GM11168 (cell line): ENCODE measurements around the gene MLLT10.

Experiments
- in situ Hi-C: fragments of 300-500 bp; cut with MboI; formaldehyde crosslinking; loops from one replicate; pipeline ENCODE4 v1.12.0; 2022; ENCODE audit warnings: low sequenced_read_pairs; ENCODE audit not compliant: unreplicated experiment

MLLT10 gene

DNA sequence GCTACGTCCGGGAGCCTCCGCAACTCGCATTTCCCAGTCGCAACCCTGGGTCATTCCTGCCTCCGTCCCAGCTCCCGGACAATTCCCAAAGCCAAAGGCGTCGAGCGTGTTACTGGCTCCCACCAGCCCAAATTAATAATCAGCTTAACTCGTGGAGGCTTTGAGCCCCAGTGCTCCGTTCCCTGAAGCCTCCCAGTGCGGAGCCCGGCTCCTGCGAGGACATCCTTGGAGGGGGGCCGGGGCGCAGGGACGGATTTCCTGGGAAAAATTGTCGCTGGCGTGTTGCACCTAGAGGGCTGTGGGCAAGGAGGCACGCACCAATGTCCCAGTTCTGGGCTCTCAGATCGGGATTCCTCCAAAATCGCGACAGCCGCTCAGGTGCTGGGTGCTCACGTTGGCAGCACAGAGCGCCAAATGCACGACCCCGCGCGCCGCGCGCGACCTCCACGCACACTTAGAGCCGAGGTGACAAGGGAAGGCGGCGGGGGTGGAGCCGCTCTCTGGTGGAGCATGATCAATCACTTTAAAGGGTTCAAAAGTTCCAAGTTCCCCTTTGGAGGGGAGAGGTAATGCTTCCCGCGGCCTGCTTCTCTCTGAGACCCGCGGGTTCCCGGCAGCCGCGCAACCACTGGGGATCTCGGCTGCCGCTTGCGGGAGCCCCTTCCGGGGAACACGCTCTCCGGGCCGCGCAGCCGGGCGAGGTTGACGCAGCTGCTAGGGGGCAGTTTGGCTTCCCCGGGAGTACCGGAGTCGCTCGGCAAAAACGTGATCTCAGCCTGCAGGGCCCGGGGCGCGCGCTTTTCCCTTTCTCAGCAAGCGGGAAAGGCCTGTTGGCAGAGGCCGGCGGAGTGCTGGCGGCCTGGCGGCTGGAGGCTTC, 34.1 kb upstream of the MLLT10 start:
- in situ Hi-C loops: loop anchor here (10.0 kb wide), 2 partner anchors 225 to 465 kb away; no protein-coding TSS in a partner anchor

DNA sequence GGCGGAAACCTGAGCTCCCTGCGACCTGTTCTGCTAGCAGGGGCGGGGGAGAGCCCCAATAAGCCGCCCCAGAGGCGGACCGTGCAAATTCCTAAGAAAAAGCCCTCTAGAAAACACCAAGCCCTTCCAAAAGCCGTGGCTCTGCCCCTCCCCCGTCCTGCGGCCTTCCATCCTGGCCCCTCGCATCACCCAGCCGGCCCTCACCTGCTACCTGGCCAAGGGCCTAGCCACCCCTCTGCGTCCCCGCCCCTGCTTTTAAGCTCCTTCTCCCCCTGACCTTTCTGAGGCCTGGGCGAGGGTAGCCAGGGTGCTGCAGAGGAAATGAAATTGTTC, 33.5 kb upstream of the MLLT10 start:
- in situ Hi-C loops: no loop called here

DNA sequence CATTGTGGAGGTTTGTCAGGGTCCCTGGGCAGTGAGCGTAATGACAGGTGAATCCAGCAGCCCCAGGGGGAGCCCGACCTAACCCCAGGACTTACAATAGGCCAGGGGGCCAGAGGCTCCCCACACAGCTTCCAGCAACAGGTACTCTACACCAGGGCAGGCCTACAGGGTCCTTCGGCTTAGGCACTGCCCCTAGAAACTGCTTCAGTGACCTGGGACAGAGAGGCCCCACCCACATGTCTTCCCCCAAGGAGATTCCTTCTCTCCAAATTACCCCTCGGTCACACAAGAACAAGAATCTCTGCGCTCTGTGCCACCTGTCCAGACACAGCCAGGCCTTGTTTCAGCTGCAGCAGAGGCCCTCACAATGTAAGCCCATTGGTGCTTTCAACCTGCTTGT, 32.9 kb upstream of the MLLT10 start:
- in situ Hi-C loops: no loop called here

GRCh38 chr10:21501731-21502347, 32.2 kb upstream of the MLLT10 start:
- in situ Hi-C loops: no loop called here

- in situ Hi-C loops: no loop called here
Measured at GRCh38 chr10:21502348-21502740, 31.7 kb upstream of the MLLT10 start.

DNA sequence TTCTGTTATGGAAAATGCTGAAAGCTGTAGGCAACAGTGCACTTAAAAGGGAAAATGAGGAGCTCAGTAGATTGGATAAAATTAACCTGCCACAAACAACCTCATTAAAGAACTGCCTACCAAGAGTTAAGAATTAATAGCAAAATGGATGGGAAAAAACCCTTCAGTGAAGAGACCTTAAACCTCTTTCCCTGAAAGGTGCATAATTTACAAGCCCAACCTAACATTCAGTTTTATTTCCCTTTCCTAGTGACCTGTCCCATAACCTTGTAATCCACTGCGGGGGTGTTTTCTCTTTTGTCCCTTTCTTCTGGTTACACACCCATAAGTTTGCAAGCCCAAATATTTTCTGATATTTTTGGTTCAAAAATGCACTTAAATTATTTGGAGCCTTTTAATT, 30.5 kb upstream of the MLLT10 start:
- in situ Hi-C loops: no loop called here

DNA sequence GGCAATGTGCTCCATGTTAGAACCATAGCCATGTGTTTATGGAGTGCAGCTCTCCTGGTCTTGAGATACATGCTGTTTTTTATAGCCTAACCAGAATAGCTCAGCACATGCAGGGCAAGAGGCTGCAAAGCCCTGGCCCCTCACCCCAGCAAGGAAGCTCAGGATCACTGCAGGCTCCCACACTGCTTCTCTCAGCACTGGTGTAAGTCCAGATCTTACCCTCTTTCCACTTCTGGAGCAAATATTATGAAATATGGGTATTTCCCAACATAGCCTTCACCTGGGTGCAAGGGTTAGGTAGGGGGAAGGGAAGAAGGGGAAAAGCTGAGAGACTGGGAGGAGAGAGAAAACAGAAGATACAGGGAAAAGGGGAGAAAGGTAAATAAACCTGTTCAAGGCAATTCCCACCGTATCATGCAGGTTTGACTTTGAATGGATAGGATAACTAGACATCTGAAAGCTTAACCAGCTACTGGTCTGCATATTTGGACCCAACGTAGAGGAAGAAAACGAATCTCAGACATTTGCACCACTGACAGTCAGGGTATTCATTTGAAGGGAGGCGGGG, 28.2 kb upstream of the MLLT10 start:
- in situ Hi-C loops: no loop called here

- in situ Hi-C loops: no loop called here
Measured at GRCh38 chr10:21506351-21506750, 27.7 kb upstream of the MLLT10 start.

- in situ Hi-C loops: no loop called here
Measured at GRCh38 chr10:21507150-21507549, 26.9 kb upstream of the MLLT10 start.

DNA sequence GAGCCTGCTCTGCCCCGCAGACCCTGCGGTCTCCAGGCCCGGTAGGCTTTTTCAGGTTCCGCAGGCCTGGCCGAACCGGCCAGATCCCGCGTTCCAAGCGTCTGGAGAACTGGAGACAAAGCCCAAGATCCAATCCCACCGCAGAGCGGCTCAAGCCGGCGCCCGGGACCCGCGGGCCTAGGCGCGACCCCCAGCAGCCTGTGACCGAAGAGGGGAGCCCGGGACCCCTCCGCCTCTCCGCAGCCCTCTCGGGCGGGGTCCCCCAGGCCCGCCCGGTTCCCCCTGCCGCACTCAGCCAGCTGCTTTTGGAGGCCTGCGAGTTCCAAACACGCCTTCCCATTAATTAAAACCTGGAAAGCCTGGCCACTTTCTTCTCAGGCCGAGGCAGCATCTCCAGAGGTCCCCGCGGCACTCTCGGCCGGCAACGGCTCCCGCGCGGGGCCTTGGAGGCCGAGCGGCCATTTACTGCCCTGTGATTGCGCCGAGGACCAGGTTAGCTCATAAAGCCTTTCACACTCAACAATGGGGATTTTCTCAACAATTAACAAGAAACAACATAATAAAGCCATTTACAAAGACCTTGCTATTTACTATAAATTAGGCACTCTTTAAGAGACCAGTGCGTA, 25.2 kb upstream of the MLLT10 start:
- in situ Hi-C loops: no loop called here

- in situ Hi-C loops: no loop called here
Measured at GRCh38 chr10:21509341-21510240, 24.4 kb upstream of the MLLT10 start.

DNA sequence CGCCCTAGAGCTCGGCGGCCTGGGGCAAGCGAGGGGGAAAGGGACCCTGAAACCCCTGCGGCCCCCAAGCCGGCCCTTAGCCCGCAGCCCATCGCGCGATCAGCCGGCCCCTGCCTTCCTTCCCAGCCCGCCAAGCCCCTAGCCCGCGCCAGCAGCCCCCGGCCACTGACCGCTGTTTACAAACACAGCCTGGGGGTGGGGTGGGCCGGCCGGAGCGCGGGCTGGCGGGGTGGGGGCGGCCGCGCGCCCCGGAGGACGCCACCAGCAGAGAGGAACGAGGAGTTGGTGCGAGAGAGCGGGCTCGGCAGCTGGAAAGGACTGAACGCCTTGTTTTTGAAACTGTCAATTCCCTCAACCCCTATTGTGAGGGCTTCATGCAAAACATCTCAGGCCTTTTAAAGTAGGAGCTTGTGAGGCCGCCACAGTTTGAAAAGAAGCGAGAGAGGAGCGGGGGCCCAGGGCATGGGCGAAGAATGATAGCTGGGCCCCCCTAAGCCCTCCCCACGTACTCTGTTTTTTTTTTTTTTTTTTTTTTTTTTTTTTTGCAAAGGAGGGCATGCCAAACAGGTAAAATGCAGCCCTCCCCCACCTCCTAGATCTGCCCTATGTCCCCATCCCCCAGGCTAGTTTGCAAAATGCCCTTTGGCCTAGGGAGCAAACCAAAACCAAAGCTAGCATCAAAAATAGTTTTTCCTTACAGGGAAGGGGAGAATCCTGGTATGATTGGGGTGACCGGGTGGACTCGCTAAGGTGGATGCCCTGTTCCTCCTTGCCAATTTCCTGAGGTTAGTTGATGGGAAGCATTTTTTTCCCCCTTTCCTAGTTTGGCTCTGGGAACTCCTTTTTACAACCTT, 23.6 kb upstream of the MLLT10 start:
- in situ Hi-C loops: no loop called here

DNA sequence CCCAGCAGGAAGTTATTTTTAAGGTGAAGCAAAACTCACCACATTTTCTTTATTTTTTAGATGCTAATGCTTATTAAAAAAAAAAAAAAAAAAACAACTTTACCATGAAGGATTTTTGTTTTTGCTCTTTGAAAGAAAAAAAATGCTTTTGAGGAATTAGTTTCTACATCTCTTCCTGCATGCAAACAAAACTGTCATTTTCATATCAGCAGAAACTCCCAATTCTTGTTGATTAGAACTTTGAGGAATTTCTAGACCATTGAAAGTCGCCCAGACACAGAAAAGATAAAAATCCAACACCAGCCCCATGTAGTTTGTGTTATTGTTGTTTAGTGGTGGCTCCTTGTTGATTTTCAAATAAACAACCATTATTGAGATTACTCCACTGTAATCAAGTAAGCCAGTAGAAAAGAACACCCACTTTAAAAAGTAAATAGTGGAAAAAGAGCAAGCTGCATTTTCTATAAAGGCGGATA, 22.9 kb upstream of the MLLT10 start:
- in situ Hi-C loops: no loop called here

- in situ Hi-C loops: no loop called here
Measured at GRCh38 chr10:21511946-21512572, 22.0 kb upstream of the MLLT10 start.

GRCh38 chr10:21512573-21513404, 21.2 kb upstream of the MLLT10 start:
- in situ Hi-C loops: no loop called here

DNA sequence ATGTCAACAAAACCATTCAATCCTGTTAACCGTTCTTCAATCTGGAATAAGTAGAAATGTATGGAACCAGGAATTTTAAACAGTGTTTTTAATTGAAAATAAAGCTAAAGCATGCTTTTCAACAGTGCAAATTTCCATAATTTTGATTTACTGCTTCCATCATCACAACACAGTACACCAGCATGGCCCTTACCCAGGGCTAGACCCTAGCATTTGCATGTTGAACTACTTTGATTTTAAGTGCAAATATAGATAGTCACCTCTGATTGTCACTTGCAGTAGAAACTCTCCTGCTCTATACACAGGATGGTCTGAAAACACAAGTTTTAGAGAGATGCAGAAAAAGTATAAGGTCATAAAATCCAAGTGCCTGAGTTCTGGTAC, 20.6 kb upstream of the MLLT10 start:
- in situ Hi-C loops: no loop called here

DNA sequence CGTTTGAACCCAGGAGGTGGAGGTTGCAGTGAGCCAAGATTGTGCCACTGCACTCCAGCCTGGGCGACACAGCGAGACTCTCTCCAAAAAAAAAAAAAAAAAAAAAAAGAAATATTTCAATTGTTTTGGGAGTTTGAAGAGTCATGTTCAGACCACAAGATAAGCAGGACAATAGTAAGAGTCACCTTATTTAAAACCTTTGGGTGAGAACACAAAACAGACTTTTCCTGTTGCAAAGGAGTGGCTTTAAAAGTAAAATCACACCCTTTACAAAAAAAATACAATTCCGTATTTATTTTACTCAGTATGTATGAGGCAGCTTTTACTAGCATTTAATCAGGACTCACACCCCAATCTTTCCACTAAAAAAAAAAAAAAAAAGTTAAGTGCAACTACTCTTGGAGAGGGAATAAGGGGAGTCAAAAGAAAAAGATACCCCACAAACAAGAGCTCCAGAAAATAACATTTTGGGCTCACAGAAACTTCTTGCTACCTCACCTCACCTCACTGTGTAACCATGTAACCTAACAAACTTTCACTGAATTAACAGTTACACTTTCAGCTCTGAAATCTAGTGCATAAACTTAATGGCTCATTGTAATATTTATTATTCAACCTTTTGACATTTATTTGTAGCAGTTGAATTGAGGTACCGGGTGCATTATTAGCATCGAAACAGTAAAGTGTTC, 19.8 kb upstream of the MLLT10 start:
- in situ Hi-C loops: no loop called here
